ENCODE data around the gene ACBD5.
"Not testable (repeated sequence)": the region's sequence is repeated elsewhere in the genome, so short reads cannot be mapped to it uniquely, and the experiment has no call there.

ACBD5 gene

DNA sequence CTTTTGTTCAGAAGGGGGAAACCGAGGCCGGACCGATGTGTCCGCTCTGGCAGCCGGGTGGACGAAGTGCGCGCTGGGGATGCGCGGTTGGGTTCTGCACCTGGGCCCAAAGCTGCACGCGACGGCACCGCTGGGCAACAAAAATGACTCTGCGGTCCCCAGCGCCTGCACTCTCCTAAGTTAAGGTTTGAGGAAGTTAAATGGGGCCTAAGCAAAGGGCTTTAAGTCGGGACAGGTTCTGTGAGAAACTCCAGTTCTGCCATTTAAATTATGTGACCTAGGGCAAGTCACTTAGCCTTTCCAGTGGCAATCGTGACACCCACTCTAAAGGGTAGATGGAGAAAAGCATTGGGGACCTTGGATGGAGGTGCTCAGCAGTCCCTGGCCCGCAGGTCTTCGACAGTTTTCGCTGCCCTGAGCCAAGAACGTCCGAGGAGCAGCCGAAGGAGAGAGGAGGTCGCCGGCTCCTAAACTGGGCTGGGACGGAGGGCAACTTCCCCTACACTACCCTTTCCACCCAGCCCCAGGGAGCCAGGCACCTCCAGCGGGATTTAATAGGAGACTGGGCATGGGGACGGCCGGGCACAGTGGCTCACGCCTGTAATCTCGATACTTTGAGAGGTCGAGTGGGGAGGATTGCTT, 534 bp upstream of the ACBD5 start:
- no peak for DNase-seq (ENCODE audit: low read depth)

GRCh38 chr10:27237531-27237930, 3.1 kb downstream of the ACBD5 start:
- DNase-seq (ENCODE audit: low read depth) = not testable (repeated sequence)

- DNase-seq (ENCODE audit: low read depth) = not testable (repeated sequence)
These were observed 3.9 kb downstream of the ACBD5 start for GRCh38 chr10:27236589-27237128.

GRCh38 chr10:27235706-27236105, 4.9 kb downstream of the ACBD5 start:
- no peak for DNase-seq (ENCODE audit: low read depth)

- no peak for DNase-seq (ENCODE audit: low read depth)
These were observed 10.6 kb downstream of the ACBD5 start for GRCh38 chr10:27230022-27230421.

DNA sequence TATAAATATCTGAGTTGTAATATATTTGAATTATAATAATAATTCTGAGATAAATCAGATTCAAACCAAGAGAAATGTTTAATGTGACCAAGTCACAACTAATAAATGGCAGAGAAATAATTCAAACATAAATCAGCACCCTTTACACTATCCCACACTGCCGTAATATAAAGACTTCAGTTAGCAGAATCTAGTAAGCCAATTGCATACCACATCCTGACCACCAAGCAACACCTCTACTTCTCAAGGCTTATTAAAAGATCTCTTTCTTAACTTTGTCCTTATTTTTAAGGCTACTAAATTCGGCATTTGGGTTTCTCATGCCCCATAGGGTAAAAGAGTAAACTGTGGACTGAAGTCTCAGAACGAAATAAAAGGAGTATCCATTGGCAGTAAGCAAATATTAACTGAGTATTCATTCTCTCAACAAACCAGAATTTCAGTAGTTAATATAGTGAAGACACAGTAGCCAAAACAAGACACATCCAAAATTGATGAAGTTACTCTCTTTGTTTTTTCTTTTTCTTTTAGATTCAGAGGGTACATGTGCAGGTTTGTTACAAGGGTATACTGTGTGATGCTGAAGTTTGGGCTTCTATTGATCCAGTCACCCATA, 14.8 kb downstream of the ACBD5 start:
- DNase-seq (ENCODE audit: low read depth) = no peak

GRCh38 chr10:27225011-27225590, 15.5 kb downstream of the ACBD5 start:
- no peak for DNase-seq (ENCODE audit: low read depth)

DNA sequence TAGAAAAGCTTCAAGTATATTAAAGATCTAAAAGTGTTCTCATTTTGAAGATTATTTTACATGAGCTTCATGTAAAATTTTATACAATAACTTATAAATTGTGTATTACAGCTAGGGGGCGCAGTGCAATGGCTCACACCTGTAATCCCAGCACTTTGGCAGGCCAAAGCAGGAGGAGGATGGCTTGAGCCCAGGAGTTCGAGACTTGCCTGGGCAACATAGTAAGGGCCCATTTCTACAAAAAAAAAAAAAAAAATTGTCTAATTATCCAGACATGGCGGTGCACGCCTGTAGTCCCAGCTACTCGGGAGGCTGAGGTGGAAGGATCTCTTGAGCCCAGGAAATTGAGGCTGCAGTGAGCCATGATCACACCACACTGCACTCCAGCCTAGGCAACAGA, 16.6 kb downstream of the ACBD5 start:
- DNase-seq (ENCODE audit: low read depth) = peak; percentile 39

DNA sequence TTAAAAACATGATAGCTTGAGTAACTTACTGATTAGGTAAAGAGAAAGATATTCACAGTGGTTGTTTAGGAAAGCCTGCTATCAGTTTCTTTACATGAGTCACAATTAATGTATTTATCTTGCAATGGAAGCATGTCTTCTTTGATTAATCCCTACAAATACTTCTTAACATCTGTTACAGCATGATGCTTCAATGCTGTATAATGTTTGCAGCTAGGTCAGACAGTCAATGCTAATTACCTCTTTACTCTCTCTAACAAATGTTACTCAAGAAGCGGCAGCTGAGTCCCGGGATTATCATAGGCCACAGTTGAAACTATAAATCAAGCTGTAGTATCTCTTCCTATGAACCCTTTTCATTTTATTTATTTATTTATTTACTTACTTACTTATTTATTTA, 33.2 kb downstream of the ACBD5 start:
- peak; percentile 83 for DNase-seq (ENCODE audit: low read depth)

GRCh38 chr10:27203806-27204205, 36.8 kb downstream of the ACBD5 start:
- DNase-seq (ENCODE audit: low read depth) = no peak

- peak; percentile 86 for DNase-seq (ENCODE audit: low read depth)
These were observed 42.5 kb downstream of the ACBD5 start for GRCh38 chr10:27197980-27198620.

- DNase-seq (ENCODE audit: low read depth) = peak; percentile 95
These were observed 48.3 kb downstream of the ACBD5 start for GRCh38 chr10:27192284-27192683.

- no peak for DNase-seq (ENCODE audit: low read depth)
These were observed 50.1 kb downstream of the ACBD5 start for GRCh38 chr10:27190508-27190907.

GRCh38 chr10:27188897-27189296, 51.7 kb downstream of the ACBD5 start:
- DNase-seq (ENCODE audit: low read depth) = no peak

GRCh38 chr10:27188259-27188658, 52.3 kb downstream of the ACBD5 start:
- DNase-seq (ENCODE audit: low read depth) = no peak

DNA sequence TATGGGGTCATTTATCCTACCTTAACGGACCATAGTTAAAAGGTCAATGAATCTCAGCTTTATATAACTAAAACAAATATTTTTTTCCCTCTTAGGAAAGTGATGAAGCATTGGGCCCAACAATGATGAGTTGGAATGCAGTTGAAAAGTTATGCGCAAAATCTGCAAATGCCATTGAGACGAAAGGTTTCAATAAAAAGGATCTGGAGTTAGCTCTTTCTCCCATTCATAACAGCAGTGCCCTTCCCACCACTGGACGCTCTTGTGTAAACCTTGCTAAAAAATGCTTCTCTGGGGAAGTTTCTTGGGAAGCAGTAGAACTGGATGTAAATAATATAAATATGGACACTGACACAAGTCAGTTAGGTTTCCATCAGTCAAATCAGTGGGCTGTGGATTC, 70.7 kb downstream of the ACBD5 start:
- no peak for DNase-seq (ENCODE audit: low read depth)

DNA sequence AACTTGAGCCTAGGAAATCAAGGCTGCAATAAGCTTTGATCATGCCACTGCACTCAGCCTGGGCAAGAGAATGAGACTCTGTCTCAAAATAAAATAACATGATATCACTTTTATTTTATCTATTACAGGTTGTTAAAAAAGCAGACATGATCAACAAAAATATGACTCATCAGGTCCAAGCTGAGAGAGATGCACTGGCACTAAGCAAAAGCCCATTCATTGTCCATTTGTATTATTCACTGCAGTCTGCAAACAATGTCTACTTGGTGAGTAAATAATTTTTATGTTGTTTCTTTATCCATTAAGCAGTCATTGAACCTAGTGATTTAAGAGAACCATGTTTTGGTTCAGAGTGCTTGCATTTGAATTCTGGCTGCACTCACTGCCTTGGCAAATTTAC, 82.2 kb downstream of the ACBD5 start:
- no peak for DNase-seq (ENCODE audit: low read depth)

DNA sequence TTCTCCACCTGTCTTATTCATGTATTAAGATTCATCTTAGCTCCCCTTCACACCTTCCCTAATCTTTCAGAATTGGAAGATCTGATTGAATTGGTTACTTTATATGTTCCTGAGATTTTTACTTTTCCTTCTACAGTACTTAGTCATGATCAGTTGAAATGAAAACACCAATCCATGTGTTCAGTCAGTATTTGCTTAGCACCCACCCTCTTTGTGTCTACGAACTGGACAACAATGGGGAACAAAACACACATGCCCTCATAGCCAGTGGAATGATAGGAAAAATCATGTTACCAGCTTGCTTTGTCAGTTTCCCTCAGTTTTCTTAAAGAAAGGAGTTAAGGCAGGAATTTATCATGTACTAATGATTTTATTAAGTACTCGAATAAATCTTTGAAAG, 83.4 kb downstream of the ACBD5 start:
- no peak for DNase-seq (ENCODE audit: low read depth)

GRCh38 chr10:27156566-27156965, 84.0 kb downstream of the ACBD5 start:
- not testable (repeated sequence) for DNase-seq (ENCODE audit: low read depth)

DNA sequence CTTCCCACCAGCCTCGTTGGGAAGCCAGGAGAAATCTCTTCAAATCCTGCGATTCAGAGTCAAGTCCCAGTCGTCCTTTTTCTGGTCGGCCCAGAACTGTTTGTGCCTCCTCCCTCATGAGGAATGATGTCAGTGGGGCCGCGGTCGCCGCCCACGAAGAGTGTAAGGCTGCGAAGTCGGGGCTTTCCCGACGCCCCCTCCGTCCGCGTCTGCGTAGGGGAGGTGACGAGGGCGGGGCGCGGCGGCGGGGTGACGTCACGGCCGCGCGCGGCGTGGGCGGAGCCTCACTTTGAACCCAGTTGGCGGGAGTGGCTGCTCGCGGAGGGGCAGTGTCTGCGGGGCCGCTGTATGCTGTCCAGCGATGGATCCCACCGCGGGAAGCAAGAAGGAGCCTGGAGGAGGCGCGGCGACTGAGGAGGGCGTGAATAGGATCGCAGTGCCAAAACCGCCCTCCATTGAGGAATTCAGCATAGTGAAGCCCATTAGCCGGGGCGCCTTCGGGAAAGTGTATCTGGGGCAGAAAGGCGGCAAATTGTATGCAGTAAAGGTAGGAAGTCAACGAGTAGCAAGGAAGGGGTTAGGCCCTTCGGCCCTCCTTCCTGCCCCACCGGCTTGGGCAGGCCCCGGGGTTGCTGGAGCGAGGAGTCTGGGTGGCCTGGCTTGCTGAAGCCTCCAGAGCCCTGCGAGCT, 85.4 kb downstream of the ACBD5 start, which contains the start of gene MASTL:
Gene MASTL, plus strand, starts transcription at position 287 of the 689 bp plus-strand sequence. Its CDS starts 75 bp downstream, at position 362.
- peak; percentile 91 for DNase-seq (ENCODE audit: low read depth)

DNA sequence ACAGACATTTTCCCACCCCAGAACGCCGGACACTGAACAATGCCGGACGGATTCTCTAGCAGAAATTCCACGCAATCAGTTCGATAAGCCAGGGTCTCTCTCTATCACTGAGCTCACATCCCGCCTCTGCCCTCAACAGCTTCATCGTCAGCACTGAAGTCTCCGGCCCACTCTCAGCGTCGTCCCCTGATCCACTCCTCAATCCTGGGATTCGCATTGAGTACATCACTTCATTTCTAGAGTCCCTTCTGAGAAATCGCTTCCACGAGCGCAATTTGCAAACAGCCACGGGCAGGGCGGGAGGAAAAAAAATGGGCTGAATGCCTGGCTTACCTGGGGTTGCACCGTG, 86.8 kb downstream of the ACBD5 start:
- peak; percentile 27 for DNase-seq (ENCODE audit: low read depth)

DNA sequence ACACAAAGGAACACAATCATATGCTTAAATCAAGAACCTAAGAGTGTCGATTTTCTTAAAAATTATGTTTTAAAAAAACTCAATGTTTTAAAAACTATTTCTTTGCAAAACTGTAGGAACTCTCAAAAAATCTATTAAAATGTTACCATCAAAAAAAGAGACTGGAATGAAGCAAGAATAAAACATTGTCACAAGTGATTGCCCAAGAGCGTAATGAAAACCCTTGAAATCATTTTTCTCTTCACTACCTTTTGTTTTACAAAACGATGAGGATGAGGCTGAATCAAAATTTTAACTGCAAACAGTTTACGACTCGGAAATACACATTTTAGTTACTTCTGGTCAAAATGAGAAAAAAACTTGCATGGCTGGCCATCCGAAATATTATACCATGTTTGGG, 87.3 kb downstream of the ACBD5 start:
- DNase-seq (ENCODE audit: low read depth) = no peak

Measured in amniotic epithelial cell (primary cell).